DMS 273 (cell line): ENCODE measurements around the gene NKX6-2.

Experiments
- DNase-seq: peaks from one replicate; lab custom pipeline; 2025; ENCODE audit not compliant: unreplicated experiment; lab: John Stamatoyannopoulos, UW

The NKX6-2 gene

GRCh38 chr10:132762267-132762666 is 23.7 kb downstream of the NKX6-2 start:
- DNase-seq, result no peak

- DNase-seq, result no peak
These were observed 24.4 kb downstream of the NKX6-2 start for GRCh38 chr10:132761395-132762060.

GRCh38 chr10:132758865-132759264 is 27.1 kb downstream of the NKX6-2 start:
- DNase-seq, result no peak

- DNase-seq, result no peak
These were observed 28.8 kb downstream of the NKX6-2 start for GRCh38 chr10:132757171-132757570.

GRCh38 chr10:132756591-132756990 is 29.4 kb downstream of the NKX6-2 start:
- no peak for DNase-seq

GRCh38 chr10:132755166-132755711 is 30.7 kb downstream of the NKX6-2 start:
- no peak for DNase-seq

- DNase-seq, result no peak
These were observed 31.9 kb downstream of the NKX6-2 start for GRCh38 chr10:132754071-132754470.

GRCh38 chr10:132753596-132753995 is 32.4 kb downstream of the NKX6-2 start:
- no peak for DNase-seq

- DNase-seq, result no peak
These were observed 33.0 kb downstream of the NKX6-2 start for GRCh38 chr10:132752961-132753360.

GRCh38 chr10:132752378-132752777 is 33.6 kb downstream of the NKX6-2 start:
- no peak for DNase-seq

- DNase-seq, result no peak
These were observed 35.0 kb downstream of the NKX6-2 start for GRCh38 chr10:132750936-132751335.

- no peak for DNase-seq
These were observed 36.6 kb downstream of the NKX6-2 start for GRCh38 chr10:132749371-132749795.

GRCh38 chr10:132748545-132749370 is 37.2 kb downstream of the NKX6-2 start:
- no peak for DNase-seq

GRCh38 chr10:132748135-132748534 is 37.8 kb downstream of the NKX6-2 start:
- no peak for DNase-seq

- no peak for DNase-seq
These were observed 38.9 kb downstream of the NKX6-2 start for GRCh38 chr10:132746801-132747625.

- DNase-seq, result no peak
These were observed 39.6 kb downstream of the NKX6-2 start for GRCh38 chr10:132746386-132746785.

GRCh38 chr10:132745971-132746370 is 40.0 kb downstream of the NKX6-2 start:
- no peak for DNase-seq

GRCh38 chr10:132745511-132745910 is 40.4 kb downstream of the NKX6-2 start:
- no peak for DNase-seq

GRCh38 chr10:132744839-132745238 is 41.1 kb downstream of the NKX6-2 start:
- no peak for DNase-seq

- DNase-seq, result no peak
These were observed 41.9 kb downstream of the NKX6-2 start for GRCh38 chr10:132743925-132744490.
